Upper lobe of left lung (tissue), 4 donors: ENCODE results near the gene MAN1A2.

Experiments
- CTCF ChIP-seq, 6 experiments: fragments of 450-650 bp in 4 of 6; fragments of 200-600 bp in 2 of 6; sonication (generic) in 2 of 6; IDR thresholded peaks; one replicate each; pipeline ENCODE4 v1.5.1; 2016 to 2019; ENCODE audit warnings: antibody characterized with exemption in 6 of 6
- EP300 ChIP-seq, 4 donors: sonication (generic); formaldehyde crosslinking; IDR thresholded peaks; one replicate each; pipeline ENCODE4 v1.5.1; 2017; ENCODE audit warnings: antibody characterized with exemption in 4 of 4, control low read depth in 2 of 4
- POLR2A ChIP-seq, 4 donors: fragments of 450-650 bp; IDR thresholded peaks; one replicate each; pipeline ENCODE4 v1.5.1; 2016 to 2017; ENCODE audit warnings: antibody characterized with exemption in 4 of 4, mild to moderate bottlenecking in 2 of 4
- POLR2AphosphoS5 ChIP-seq, 2 donors: sonication (generic); formaldehyde crosslinking; IDR thresholded peaks; one replicate each; pipeline ENCODE4 v1.5.1; 2017; ENCODE audit warnings: antibody characterized with exemption in 2 of 2

GRCh38 chr1:117493906-117494305, 126.7 kb downstream of the MAN1A2 start:
- no peak for TF ChIP-seq CTCF (IDR thresholded peaks at IDR 0.05)
- TF ChIP-seq POLR2A (IDR thresholded peaks at IDR 0.05): no peak
- no peak for TF ChIP-seq EP300 (IDR thresholded peaks at IDR 0.05)
- TF ChIP-seq POLR2AphosphoS5 (IDR thresholded peaks at IDR 0.05): no peak
